Measurements from ENCODE around the gene KCNMA1. TPM values are rescaled to one million over a fixed set of nuclear protein-coding genes. Genes with fewer than 3 reads are reported as not detected.
A peak's percentile ranks its signal among the peaks of the same experiment; 100 is the strongest.

KCNMA1 gene
- total RNA-seq, 1 experiment from 2014 or later = 0.45 TPM

- CTCF ChIA-PET = interaction anchor here (0.7 to 2.4 kb wide), 3 partner anchors 8 to 11 kb away, joined by 3 to 8 read pairs (median 3); no protein-coding TSS in a partner anchor
- DNase-seq = peak; percentile 91
- no peak overlapping the region for H3K27ac Mint-ChIP-seq (ENCODE audit: unreplicated experiment)
- intact Hi-C loops (cut with micrococcal nuclease; ENCODE audit: unreplicated experiment) = loop anchor here (5.0 kb wide), 2 partner anchors 122 to 128 kb away; no protein-coding TSS in a partner anchor
- no peaks in the 10 kb centered on the region for H3K9me3 Mint-ChIP-seq (ENCODE audit: low read depth, unreplicated experiment)
- peaks cover 30% of the 10 kb centered on the region for H3K4me1 Mint-ChIP-seq (ENCODE audit: low read depth, unreplicated experiment)
- H3K27me3 Mint-ChIP-seq (ENCODE audit: unreplicated experiment) = peaks cover 12% of the 10 kb centered on the region
- peak overlapping the region; percentile 33 for H3K4me3 Mint-ChIP-seq (ENCODE audit: low read depth, unreplicated experiment)
- peaks cover 4% of the 10 kb centered on the region for H3K36me3 Mint-ChIP-seq (ENCODE audit: insufficient read depth, unreplicated experiment)
- TF ChIP-seq CTCF (IDR thresholded peaks at IDR 0.05; ENCODE audit: unreplicated experiment) = no peak
- no TSS peak for BruUV-seq (replicated peaks)
Measured at GRCh38 chr10:77513781-77514331, 123.8 kb downstream of the KCNMA1 start.

GRCh38 chr10:77513220-77513619 lies 124.4 kb downstream of the KCNMA1 start:
- intact Hi-C loops (cut with micrococcal nuclease; ENCODE audit: unreplicated experiment) = loop anchor here (5.0 kb wide), 2 partner anchors 121 to 129 kb away; no protein-coding TSS in a partner anchor
- H3K4me3 Mint-ChIP-seq (ENCODE audit: low read depth, unreplicated experiment) = no peak overlapping the region
- DNase-seq = no peak
- H3K36me3 Mint-ChIP-seq (ENCODE audit: insufficient read depth, unreplicated experiment) = peaks cover 4% of the 10 kb centered on the region
- BruUV-seq (replicated peaks) = no TSS peak
- H3K27me3 Mint-ChIP-seq (ENCODE audit: unreplicated experiment) = peaks cover 6% of the 10 kb centered on the region
- CTCF ChIA-PET = interaction anchor here (0.7 to 2.4 kb wide), 5 partner anchors 8 to 32 kb away, joined by 3 to 8 read pairs (median 3); no protein-coding TSS in a partner anchor
- H3K27ac Mint-ChIP-seq (ENCODE audit: unreplicated experiment) = no peak overlapping the region
- no peak for TF ChIP-seq CTCF (IDR thresholded peaks at IDR 0.05; ENCODE audit: unreplicated experiment)
- peaks cover 30% of the 10 kb centered on the region for H3K4me1 Mint-ChIP-seq (ENCODE audit: low read depth, unreplicated experiment)
- H3K9me3 Mint-ChIP-seq (ENCODE audit: low read depth, unreplicated experiment) = no peaks in the 10 kb centered on the region

GRCh38 chr10:77512219-77512578 lies 125.4 kb downstream of the KCNMA1 start:
- intact Hi-C loops (cut with micrococcal nuclease; ENCODE audit: unreplicated experiment) = loop anchor here (5.0 kb wide), 2 partner anchors 120 to 130 kb away; no protein-coding TSS in a partner anchor
- no peak overlapping the region for H3K27ac Mint-ChIP-seq (ENCODE audit: unreplicated experiment)
- no peaks in the 10 kb centered on the region for H3K27me3 Mint-ChIP-seq (ENCODE audit: unreplicated experiment)
- no TSS peak for BruUV-seq (replicated peaks)
- no peak overlapping the region for H3K4me3 Mint-ChIP-seq (ENCODE audit: low read depth, unreplicated experiment)
- H3K4me1 Mint-ChIP-seq (ENCODE audit: low read depth, unreplicated experiment) = peaks cover 30% of the 10 kb centered on the region
- H3K36me3 Mint-ChIP-seq (ENCODE audit: insufficient read depth, unreplicated experiment) = peaks cover 4% of the 10 kb centered on the region
- TF ChIP-seq CTCF (IDR thresholded peaks at IDR 0.05; ENCODE audit: unreplicated experiment) = no peak
- H3K9me3 Mint-ChIP-seq (ENCODE audit: low read depth, unreplicated experiment) = no peaks in the 10 kb centered on the region
- no peak for DNase-seq
- CTCF ChIA-PET = interaction anchor here (0.6 kb wide), 1 partner anchor 310 kb away, joined by 3 read pairs; no protein-coding TSS in a partner anchor

- Mint-ChIP-seq H3K27me3 (ENCODE audit: unreplicated experiment) (peaks cover 5% of the 10 kb centered on the region), H3K27ac (ENCODE audit: unreplicated experiment) (no peak overlapping the region), H3K36me3 (ENCODE audit: insufficient read depth, unreplicated experiment) (peaks cover 4% of the 10 kb centered on the region), H3K9me3 (ENCODE audit: low read depth, unreplicated experiment) (no peaks in the 10 kb centered on the region), H3K4me1 (ENCODE audit: low read depth, unreplicated experiment) (peaks cover 33% of the 10 kb centered on the region), H3K4me3 (ENCODE audit: low read depth, unreplicated experiment) (no peak overlapping the region)
- CTCF ChIA-PET = interaction anchor here (0.6 kb wide), 1 partner anchor 310 kb away, joined by 3 read pairs; no protein-coding TSS in a partner anchor
- no peak for TF ChIP-seq CTCF (IDR thresholded peaks at IDR 0.05; ENCODE audit: unreplicated experiment)
- intact Hi-C loops (cut with micrococcal nuclease; ENCODE audit: unreplicated experiment) = loop anchor here (5.0 kb wide), 2 partner anchors 119 to 131 kb away; no protein-coding TSS in a partner anchor
- DNase-seq = no peak
- BruUV-seq (replicated peaks) = no TSS peak
Measured at GRCh38 chr10:77511498-77512218, 126.0 kb downstream of the KCNMA1 start.
